GM11168 (cell line): ENCODE results near the gene EFEMP2.
"Not testable (repeated sequence)": the region's sequence is repeated elsewhere in the genome, so short reads cannot be mapped to it uniquely, and the experiment has no call there.

Experiments used
- in situ Hi-C: fragments of 300-500 bp; cut with MboI; formaldehyde crosslinking; loops from one replicate; pipeline ENCODE4 v1.12.0; 2022; ENCODE audit warnings: low sequenced_read_pairs; ENCODE audit not compliant: unreplicated experiment

EFEMP2 gene

GRCh38 chr11:65857500-65857852 is 15.1 kb downstream of the EFEMP2 start:
- in situ Hi-C loops: no loop called here

DNA sequence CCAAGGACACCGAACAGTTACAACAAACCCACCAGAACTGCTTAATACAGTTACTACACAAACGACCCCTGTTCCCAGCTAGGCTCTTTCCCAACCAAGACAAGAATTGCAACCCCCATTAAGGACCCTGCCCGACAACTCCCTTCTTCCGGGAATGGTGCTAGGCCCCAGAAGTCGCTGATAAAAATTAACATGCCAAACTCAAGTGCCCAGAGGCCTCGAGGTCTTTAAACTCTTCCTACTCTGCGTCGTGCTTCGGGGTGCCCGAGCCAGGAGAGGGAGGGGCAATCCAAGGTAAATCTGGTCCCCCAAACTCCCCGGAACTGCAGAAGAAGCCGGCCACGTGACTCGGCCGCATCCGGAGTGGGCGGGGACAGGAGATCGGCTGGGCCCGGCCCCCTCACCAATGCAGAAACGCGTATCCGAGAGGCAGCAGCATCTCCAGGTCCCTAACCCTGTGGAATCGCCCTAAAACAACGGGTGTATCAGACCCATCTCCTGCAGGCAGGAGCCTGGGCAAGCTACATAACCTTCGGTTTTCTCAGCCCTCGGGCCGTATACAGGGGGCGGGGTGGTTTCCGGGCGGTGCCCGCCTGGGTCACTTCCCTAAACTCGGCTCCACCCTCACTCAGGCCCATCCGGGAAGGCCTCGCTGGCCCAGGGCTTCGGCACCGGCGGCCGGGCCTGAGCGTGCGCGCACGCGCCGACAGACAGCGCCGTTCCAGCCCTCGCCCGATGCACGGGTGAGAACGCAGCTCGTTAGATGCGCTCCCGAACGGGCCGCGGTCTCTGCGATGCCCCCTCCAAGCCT is 15.7 kb downstream of the EFEMP2 start:
- in situ Hi-C loops: no loop called here

- in situ Hi-C loops: no loop called here
These were observed 16.7 kb downstream of the EFEMP2 start for GRCh38 chr11:65855927-65856363.

DNA sequence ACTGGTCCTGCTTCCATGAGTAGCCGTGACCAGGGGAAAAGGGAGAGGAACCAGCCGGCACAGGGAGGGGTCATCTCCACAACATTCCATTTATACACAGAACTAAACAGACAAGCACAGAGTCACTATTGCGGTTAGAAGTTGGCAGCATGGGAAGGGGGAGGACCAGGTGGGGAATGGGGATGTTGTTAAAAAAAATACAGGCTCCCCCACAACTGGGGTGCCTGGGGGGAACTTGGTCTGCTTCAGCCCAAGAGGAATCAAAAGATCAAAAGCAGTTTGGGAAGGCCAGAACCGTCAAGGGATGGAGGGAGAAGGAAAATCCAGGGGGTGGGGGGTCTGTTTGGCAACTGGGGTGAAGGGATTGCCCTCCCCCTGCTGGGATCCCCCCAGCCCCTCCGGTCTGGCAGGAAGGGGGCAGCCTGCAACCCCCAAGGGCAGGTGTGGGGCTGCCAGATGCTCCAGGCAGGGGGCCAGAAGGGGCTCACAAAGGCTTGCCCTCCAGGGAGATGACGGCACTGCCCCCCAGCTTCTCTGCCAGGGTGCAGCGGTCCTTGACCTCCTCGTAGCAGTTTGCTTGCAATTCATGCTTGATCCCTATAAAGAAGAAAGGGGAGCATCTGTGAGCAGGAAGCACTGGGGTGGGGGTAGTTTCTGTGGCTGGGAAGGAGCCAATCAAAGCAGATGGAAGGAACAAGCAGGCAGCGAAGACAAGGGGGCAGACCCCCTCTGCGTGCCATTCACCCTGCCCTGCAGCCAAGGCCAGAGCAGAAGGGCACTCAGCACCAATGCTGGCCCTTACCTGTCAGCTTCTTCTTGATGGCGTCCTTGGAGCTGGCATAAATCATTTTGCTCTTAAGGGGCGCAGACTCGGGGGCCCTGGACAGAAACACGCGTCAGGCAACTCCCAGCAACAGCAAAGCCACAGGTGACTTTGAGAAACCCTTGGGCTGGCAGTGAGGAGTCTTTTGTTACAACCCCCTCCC is 17.5 kb downstream of the EFEMP2 start:
- in situ Hi-C loops: no loop called here

DNA sequence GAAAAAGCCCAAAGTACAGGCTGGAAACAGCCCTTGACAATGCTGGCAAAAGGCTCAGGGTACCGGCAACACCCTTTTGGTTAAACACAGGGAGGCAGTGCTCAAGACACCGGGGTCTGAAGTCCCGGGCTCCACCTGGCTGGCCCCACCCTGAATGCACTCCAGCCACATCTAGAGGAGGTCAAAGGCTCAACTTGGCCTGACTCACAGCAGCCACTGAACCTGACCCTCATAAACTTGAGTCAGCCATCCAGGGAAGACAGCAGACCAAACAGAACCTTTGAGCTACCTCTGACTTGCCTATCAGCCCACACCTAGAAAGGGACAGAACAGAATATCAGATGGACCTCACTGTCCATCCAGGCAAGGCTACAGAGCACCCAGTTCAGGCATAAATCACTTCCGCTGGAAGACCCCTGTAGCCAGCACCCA is 18.4 kb downstream of the EFEMP2 start:
- in situ Hi-C loops: no loop called here

- in situ Hi-C loops: no loop called here
These were observed 19.2 kb downstream of the EFEMP2 start for GRCh38 chr11:65853246-65853979.

DNA sequence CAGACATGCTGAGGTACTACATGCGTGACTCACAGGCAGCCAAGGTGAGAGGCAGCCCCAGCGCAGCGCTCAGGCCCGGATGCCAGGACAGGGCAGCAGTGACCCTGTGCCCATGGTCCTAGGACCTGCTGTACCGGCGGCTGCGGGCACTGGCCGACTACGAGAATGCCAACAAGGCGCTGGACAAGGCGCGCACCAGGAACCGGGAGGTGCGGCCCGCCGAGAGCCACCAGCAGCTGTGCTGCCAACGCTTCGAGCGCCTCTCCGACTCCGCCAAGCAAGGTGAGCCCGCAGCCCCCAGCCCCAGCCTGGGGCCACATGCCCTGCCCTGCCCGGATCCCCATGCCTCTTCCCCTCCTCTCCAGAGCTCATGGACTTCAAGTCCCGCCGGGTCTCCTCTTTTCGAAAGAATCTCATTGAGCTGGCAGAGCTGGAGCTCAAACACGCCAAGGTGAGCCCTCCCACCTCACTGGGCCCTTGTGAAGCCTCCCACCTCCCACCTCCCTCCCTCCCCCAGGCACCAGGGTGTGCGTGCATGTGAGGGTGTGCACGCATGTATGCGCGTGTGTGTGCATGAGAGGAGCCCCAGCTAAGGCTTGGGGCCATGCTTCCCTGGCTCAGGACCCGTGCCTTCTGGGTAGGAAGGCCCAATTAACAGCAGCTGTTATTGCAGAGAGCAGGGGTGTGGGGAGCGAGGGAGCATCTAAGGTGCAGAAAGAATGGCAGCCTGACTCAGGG is 19.9 kb downstream of the EFEMP2 start:
- in situ Hi-C loops: no loop called here

- in situ Hi-C loops: no loop called here
These were observed 20.6 kb downstream of the EFEMP2 start for GRCh38 chr11:65851811-65852507.

DNA sequence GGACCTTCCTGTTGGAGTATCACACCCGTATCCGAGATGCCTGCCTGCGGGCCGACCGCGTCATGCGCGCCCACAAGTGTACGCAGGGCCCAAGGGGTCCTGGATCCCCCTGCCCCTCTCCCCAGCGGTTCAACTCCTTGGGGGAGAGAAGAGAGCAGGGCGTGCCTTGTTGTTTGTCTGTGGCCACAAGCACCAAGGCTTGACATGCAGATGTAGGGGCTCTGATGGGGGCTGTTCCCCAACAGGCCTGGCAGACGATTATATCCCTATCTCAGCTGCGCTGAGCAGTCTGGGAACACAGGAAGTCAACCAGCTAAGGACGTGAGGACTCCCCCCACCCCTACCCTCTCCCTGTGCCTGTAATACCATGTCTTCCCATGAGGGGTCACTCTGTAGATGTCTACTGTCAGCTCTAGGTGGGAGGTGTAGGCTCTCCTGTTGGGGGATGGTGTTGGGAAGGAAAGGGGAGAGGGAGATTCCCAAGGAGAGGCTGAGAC is 21.5 kb downstream of the EFEMP2 start:
- in situ Hi-C loops: no loop called here

DNA sequence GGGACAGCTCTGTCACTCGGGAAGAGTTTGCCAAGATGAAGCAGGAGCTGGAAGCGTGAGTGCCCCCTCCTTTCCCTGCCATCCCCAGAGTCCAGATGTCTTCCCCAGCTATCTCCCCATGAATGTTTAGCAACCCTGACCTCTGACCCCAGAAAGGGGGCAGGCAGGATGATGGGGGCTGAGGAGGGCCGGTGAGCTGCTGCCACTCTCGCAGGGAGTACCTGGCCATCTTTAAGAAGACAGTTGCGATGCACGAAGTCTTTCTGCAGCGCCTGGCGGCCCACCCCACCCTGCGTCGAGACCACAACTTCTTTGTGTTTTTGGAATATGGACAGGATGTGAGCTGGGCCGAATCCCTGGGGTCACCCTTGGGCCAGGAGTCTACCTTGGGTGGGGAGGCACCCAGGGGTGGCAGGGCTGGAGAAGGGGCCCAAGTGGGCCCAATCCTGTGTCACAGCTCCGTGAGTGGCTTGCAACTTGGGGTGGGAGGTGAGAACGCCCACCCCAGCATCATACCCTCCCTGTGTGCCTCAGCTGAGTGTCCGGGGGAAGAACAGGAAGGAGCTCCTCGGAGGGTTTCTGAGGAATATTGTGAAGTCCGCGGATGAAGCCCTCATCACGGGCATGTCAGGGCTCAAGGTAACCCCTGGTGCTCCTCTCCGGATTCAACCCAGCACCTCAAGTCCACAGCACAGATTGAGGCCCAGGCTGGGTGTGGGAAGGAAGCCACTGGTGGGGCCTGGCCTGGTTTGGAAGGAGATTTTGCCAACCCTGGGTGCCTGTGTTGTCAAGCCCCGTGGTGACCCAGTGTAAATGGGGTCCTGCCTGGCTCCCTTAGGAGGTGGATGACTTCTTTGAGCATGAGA is 22.1 kb downstream of the EFEMP2 start:
- in situ Hi-C loops: no loop called here

- in situ Hi-C loops: no loop called here
These were observed 22.8 kb downstream of the EFEMP2 start for GRCh38 chr11:65849771-65850216.

DNA sequence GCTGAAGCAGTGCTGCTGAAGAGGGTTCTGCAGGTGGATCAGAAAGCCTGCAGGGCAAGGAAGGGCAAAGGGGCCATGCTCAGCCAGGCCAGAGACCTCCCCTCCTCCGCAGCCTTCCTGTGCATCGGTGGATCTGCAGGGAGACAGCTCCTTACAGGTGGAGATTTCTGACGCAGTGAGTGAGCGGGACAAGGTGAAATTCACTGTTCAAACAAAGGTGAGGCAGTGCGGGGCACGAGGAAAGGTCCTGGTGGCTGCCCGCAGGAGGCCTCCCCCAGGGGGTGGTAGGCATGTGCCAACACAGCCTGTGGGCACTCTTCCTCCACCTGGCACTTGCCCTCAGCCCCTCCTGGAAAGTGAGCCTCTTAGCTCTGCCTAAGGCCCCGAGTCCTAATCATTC is 23.2 kb downstream of the EFEMP2 start:
- in situ Hi-C loops: no loop called here

- in situ Hi-C loops: not testable (repeated sequence)
These were observed 23.9 kb downstream of the EFEMP2 start for GRCh38 chr11:65848693-65849092.

DNA sequence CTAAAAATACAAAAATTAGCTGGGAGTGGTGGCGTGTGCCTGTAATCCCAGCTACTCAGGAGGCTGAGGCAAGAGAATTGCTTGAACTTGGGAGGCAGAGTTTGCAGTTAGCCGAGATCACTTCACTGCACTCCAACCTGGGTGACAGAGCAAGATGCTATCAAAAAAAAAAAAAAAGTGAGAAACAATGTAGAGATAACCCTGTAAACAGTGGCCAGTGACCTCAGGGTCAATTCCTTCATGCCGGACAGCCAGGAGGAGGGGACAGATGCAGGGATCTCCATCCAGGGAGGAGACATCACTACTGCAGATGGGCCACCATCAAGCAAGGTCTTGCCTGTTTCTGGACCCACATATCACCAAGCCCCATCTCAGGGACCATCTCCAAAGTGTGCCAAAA is 24.9 kb downstream of the EFEMP2 start:
- in situ Hi-C loops: no loop called here

DNA sequence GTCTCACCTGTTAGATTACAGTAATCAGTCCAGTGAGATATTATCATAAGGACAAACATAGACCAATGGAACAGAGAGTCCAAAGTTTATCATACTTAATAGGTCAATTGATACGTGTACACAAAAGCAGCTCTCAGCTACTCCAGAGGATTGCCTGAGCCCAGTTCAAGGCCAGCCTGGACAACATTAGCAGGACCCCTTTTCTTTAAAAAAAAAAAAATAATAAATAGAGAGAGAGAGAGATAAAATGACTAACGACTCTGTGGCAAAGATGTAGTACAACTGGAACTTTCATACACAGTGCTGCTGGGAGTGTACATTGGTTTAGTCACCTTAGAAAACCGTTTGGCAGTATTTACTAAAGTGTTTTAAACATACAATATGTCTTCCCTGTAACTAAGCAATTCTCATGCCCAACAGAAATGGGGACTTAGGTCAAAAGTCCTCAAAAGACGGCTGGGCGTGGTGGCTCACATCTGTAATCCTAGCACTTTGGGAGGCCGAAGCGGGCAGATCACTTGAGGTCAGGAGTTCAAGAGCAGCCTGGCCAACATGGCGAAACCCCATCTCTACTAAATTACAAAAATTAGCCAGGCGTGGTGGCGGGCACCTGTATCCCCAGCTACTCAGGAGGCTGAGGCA is 28.2 kb downstream of the EFEMP2 start:
- in situ Hi-C loops: no loop called here

DNA sequence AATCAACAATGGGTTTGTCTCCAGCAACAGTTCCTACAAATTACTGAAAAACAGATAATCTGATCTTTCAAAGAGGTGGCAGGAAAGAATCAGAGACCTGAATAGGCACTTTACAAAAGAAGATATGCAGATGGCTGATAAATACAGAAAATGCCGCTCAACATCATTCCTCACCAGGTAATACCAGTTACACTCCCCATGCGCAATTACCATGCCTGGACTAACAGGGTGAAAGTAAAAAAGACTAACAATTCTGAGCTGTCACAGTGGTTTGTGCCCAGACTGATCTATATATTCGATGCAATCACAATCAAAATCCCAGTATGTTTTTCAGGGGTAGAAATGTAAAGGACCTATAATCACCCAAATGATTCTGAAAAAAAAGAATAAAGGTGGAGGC is 28.8 kb downstream of the EFEMP2 start:
- in situ Hi-C loops: no loop called here

DNA sequence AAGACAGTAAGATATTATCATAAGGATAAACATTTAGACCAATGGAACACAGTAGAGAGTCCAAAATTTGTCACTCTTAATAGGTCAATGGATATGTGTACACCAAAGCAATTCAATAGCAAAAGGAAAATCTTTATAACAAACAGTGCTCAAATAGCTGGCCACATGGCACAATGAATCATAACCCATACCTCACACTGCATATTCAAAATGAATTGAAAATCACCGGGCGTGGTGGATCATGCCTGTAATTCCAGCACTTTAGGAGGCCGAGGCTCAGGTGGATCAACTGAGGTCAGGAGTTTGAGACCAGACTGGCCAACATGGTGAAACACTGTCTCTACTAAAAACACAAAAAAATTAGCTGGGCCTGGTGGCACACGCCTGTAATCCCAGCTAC is 30.5 kb downstream of the EFEMP2 start:
- in situ Hi-C loops: no loop called here

DNA sequence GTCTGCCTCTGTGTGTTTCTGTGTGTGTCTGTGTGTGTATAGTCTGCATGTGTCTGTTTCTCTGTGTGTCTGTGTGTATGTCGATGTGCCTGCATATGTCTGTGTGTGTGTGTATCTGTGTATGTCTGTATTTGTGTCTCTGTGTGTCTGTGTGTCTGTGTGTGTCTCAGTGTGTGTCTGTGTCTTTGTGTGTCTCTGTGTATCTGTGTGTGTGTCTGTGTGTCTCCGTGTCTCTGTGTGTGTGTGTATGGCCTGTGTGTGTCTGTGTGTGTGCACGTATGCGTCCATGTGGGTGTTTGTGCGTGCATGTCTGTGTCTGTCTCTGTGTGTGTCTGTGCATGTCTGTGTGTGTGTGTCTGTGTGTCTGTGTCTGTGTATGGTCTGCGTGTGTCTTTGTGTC is 38.4 kb downstream of the EFEMP2 start:
- in situ Hi-C loops: no loop called here
